GM23338 (cell line): ENCODE results near the gene RNF13. TPM values are rescaled to one million over a fixed set of nuclear protein-coding genes. Genes with fewer than 3 reads are reported as not detected.

Experiments used
- ATAC-seq: fragments of 200-7000 bp; cut with Tn5 transposase; 3 replicates; pipeline ENCODE4 v1.9.1; 2020
- DNase-seq: peaks from one replicate; pipeline ENCODE4 v3.0.0-alpha.2; 2015; ENCODE audit warnings: low spot score
- H2AFZ ChIP-seq: fragments of 200-600 bp; sonication (generic); 2 replicates; pipeline ENCODE4 v1.8.0; 2016; ENCODE audit warnings: antibody characterized with exemption, mild to moderate bottlenecking, moderate library complexity
- H3F3A ChIP-seq: fragments of 200-600 bp; sonication (generic); replicated peaks from 2 replicates; pipeline ENCODE4 v1.8.0; 2017; ENCODE audit warnings: antibody characterized with exemption, mixed run types, low read depth
- H3K27ac ChIP-seq: fragments of 200-600 bp; sonication (generic); 2 replicates; pipeline ENCODE4 v1.6.1; 2016; ENCODE audit warnings: low read depth
- H3K27me3 ChIP-seq: fragments of 200-600 bp; sonication (generic); 2 replicates; pipeline ENCODE4 v1.8.0; 2016; ENCODE audit warnings: mild to moderate bottlenecking, mixed run types, moderate library complexity; ENCODE audit not compliant: insufficient read depth
- H3K36me3 ChIP-seq: fragments of 200-600 bp; sonication (generic); 2 replicates; pipeline ENCODE4 v1.8.0; 2016; ENCODE audit warnings: mild to moderate bottlenecking; ENCODE audit not compliant: insufficient read depth
- H3K4me1 ChIP-seq: fragments of 200-600 bp; sonication (generic); 2 replicates; pipeline ENCODE4 v1.8.0; 2016; ENCODE audit warnings: mild to moderate bottlenecking, moderate library complexity; ENCODE audit not compliant: insufficient read depth
- H3K4me2 ChIP-seq: fragments of 200-600 bp; sonication (generic); 2 replicates; pipeline ENCODE4 v1.7.1; 2017; ENCODE audit warnings: mixed run types
- H3K4me3 ChIP-seq: fragments of 200-600 bp; sonication (generic); 2 replicates; pipeline ENCODE4 v1.6.1; 2016; ENCODE audit warnings: mixed run types
- H3K79me2 ChIP-seq: fragments of 200-600 bp; sonication (generic); replicated peaks from 2 replicates; pipeline ENCODE4 v1.8.0; 2017; ENCODE audit warnings: mild to moderate bottlenecking; ENCODE audit not compliant: insufficient read depth
- H3K9me2 ChIP-seq: fragments of 200-600 bp; sonication (generic); 2 replicates; pipeline ENCODE4 v1.8.0; 2017; ENCODE audit not compliant: insufficient read depth
- H4K20me1 ChIP-seq: fragments of 200-600 bp; sonication (generic); replicated peaks from 2 replicates; pipeline ENCODE4 v1.8.0; 2017; ENCODE audit warnings: mild to moderate bottlenecking; ENCODE audit not compliant: insufficient read depth
- H3K27ac Mint-ChIP-seq: 2 replicates; pipeline ENCODE4 v1.8.0; 2020; ENCODE audit warnings: inconsistent platforms, mild to moderate bottlenecking, moderate library complexity, mixed read lengths
- H3K27me3 Mint-ChIP-seq: 3 replicates; pipeline ENCODE4 v1.8.0; 2022; ENCODE audit warnings: low read depth, mild to moderate bottlenecking, moderate library complexity, mixed read lengths, inconsistent platforms; ENCODE audit not compliant: insufficient read depth, poor library complexity
- H3K36me3 Mint-ChIP-seq: 3 replicates; pipeline ENCODE4 v1.8.0; 2021; ENCODE audit warnings: low read depth, mild to moderate bottlenecking, inconsistent platforms, moderate library complexity, mixed read lengths
- H3K4me1 Mint-ChIP-seq: 3 replicates; pipeline ENCODE4 v1.8.0; 2020; ENCODE audit warnings: mild to moderate bottlenecking, inconsistent platforms, mixed read lengths
- H3K4me3 Mint-ChIP-seq: 3 replicates; pipeline ENCODE4 v1.8.0; 2021; ENCODE audit warnings: moderate library complexity, mild to moderate bottlenecking, inconsistent platforms, mixed read lengths
- H3K9me3 Mint-ChIP-seq: 3 replicates; pipeline ENCODE4 v1.8.0; 2020; ENCODE audit warnings: moderate library complexity, mild to moderate bottlenecking, inconsistent platforms, mixed read lengths
- EZH2phosphoT487 ChIP-seq: fragments of 200-600 bp; sonication (generic); IDR thresholded peaks from one replicate; pipeline ENCODE4 v1.8.1; 2018; ENCODE audit warnings: antibody characterized with exemption; ENCODE audit not compliant: unreplicated experiment
- JUNB ChIP-seq: IDR thresholded peaks from one replicate; pipeline ENCODE4 v1.6.1; 2016; ENCODE audit warnings: antibody characterized with exemption; ENCODE audit not compliant: unreplicated experiment
- NANOG ChIP-seq: IDR thresholded peaks from 2 replicates; pipeline ENCODE4 v1.6.1; 2016; ENCODE audit warnings: antibody characterized with exemption, borderline replicate concordance
- REST ChIP-seq: IDR thresholded peaks from one replicate; pipeline ENCODE4 v1.6.1; 2018; ENCODE audit warnings: antibody characterized with exemption; ENCODE audit not compliant: unreplicated experiment
- STAT1 ChIP-seq: IDR thresholded peaks from one replicate; pipeline ENCODE4 v1.6.1; 2016; ENCODE audit warnings: antibody characterized with exemption; ENCODE audit not compliant: unreplicated experiment
- ZNF114 ChIP-seq: fragments of 250-450 bp; sonication (Bioruptor Pico); IDR thresholded peaks from 2 replicates; pipeline ENCODE4 v1.5.0; 2020; ENCODE audit warnings: mild to moderate bottlenecking, moderate library complexity
- ZNF331 ChIP-seq: fragments of 250-450 bp; sonication (Bioruptor Pico); IDR thresholded peaks from 2 replicates; pipeline ENCODE4 v1.5.0; 2020; ENCODE audit warnings: low read depth, mild to moderate bottlenecking, moderate library complexity
- polyA plus RNA-seq: library from polyadenylated mRNA; unstranded; fragments of >200 nt; fragmentation: Nextera tagmentation; extraction: Ambion mirVana; gene quantifications from 2 replicates; pipeline ENCODE4 v1.2.1, GENCODE V29; 2016
- total RNA-seq: library from RNA; depleted of rRNA; stranded (reverse); fragments of >200 nt; shearing (Covaris generic); gene quantifications from 2 replicates; pipeline ENCODE4 v1.2.3, GENCODE V29; 2014

The RNF13 gene
- total and polyA plus RNA-seq, 2 experiments from 2014 or later: 46.3 to 101 TPM

GRCh38 chr3:149848238-149848637 is 35.2 kb downstream of the RNF13 start:
- Mint-ChIP-seq H3K27me3 (peaks cover 3% of the 10 kb centered on the region), H3K27ac (no peak overlapping the region), H3K4me1 (peaks cover 13% of the 10 kb centered on the region; the same call in 2 of the 3 replicates), H3K4me3 (no peak overlapping the region), H3K36me3 (peaks cover 3% of the 10 kb centered on the region; the same call in 1 of the 3 replicates), H3K9me3 (no peaks in the 10 kb centered on the region)
- TF ChIP-seq EZH2phosphoT487: no peak
- no peak for TF ChIP-seq STAT1
- TF ChIP-seq ZNF331: no peak
- TF ChIP-seq ZNF114: no peak
- TF ChIP-seq JUNB: no peak
- TF ChIP-seq REST: no peak
- no peak for TF ChIP-seq NANOG
- Histone ChIP-seq H3F3A (no peaks in the 10 kb centered on the region), H2AFZ (no peak overlapping the region), H3K4me3 (no peak overlapping the region), H3K79me2 (peaks cover 54% of the 10 kb centered on the region), H3K4me1 (peaks cover 12% of the 10 kb centered on the region), H4K20me1 (peaks cover 16% of the 10 kb centered on the region; the same call in 1 of the 2 replicates), H3K27me3 (no peaks in the 10 kb centered on the region), H3K9me2 (no peaks in the 10 kb centered on the region), H3K4me2 (no peak overlapping the region), H3K27ac (no peak overlapping the region), H3K36me3 (no peaks in the 10 kb centered on the region; the same call in 1 of the 2 replicates)
- ATAC-seq: no peak; the same call in 2 of the 3 replicates
- no peak for DNase-seq

GRCh38 chr3:149848688-149849087 is 35.7 kb downstream of the RNF13 start:
- no peaks in the 10 kb centered on the region for H3K27me3 ChIP-seq
- no peak overlapping the region for H3K4me3 ChIP-seq
- peaks cover 50% of the 10 kb centered on the region for H3K79me2 ChIP-seq
- peaks cover 12% of the 10 kb centered on the region for H3K4me1 ChIP-seq
- peak overlapping the region; percentile 36 for H3K4me2 ChIP-seq
- TF ChIP-seq ZNF331: no peak
- no peak overlapping the region for H2AFZ ChIP-seq
- H3K4me3 Mint-ChIP-seq: no peak overlapping the region
- H3K36me3 ChIP-seq: no peaks in the 10 kb centered on the region; the same call in 1 of the 2 replicates
- H3K27me3 Mint-ChIP-seq: peaks cover 1% of the 10 kb centered on the region
- no peaks in the 10 kb centered on the region for H3K9me3 Mint-ChIP-seq
- H3K36me3 Mint-ChIP-seq: peaks cover 3% of the 10 kb centered on the region; the same call in 1 of the 3 replicates
- no peaks in the 10 kb centered on the region for H3F3A ChIP-seq
- ATAC-seq (no peak), DNase-seq (no peak)
- H3K4me1 Mint-ChIP-seq: peaks cover 13% of the 10 kb centered on the region; the same call in 2 of the 3 replicates
- peaks cover 16% of the 10 kb centered on the region; the same call in 1 of the 2 replicates for H4K20me1 ChIP-seq
- H3K27ac Mint-ChIP-seq: no peak overlapping the region
- H3K9me2 ChIP-seq: no peaks in the 10 kb centered on the region
- H3K27ac ChIP-seq: no peak overlapping the region
